Neural crest cell (in vitro differentiated cells): ENCODE data around the gene COL4A1. TPM values are rescaled to one million over a fixed set of nuclear protein-coding genes. Genes with fewer than 3 reads are reported as not detected.

Experiments
- DNase-seq: peaks from one replicate; pipeline ENCODE4 v3.0.0; 2021; ENCODE audit warnings: low read depth, mixed read lengths, low spot score
- H3K27ac Mint-ChIP-seq: one replicate; pipeline ENCODE4 v1.8.0; 2021; ENCODE audit warnings: mild to moderate bottlenecking, mixed read lengths; ENCODE audit not compliant: unreplicated experiment
- H3K27me3 Mint-ChIP-seq: 2 replicates; pipeline ENCODE4 v1.8.0; 2021; ENCODE audit warnings: low read depth, mild to moderate bottlenecking, mixed read lengths
- H3K36me3 Mint-ChIP-seq: 2 replicates; pipeline ENCODE4 v1.8.0; 2021; ENCODE audit warnings: low read depth, mild to moderate bottlenecking, mixed read lengths
- H3K4me1 Mint-ChIP-seq: 2 replicates; pipeline ENCODE4 v1.8.0; 2021; ENCODE audit warnings: mixed read lengths
- H3K4me3 Mint-ChIP-seq: one replicate; pipeline ENCODE4 v1.8.0; 2021; ENCODE audit warnings: mild to moderate bottlenecking, mixed read lengths
- H3K9me3 Mint-ChIP-seq: 2 replicates; pipeline ENCODE4 v1.8.0; 2021; ENCODE audit warnings: mixed read lengths
- total RNA-seq: library from RNA; stranded (reverse); gene quantifications from 2 replicates; pipeline ENCODE4 v1.2.1, GENCODE V29; 2021
- TF ChIP-seq, protein P1 (sequence below): fragments of 200-600 bp; sonication (generic); conservative IDR thresholded peaks from 2 replicates; pipeline ENCODE4 v1.5.0; 2021; ENCODE audit warnings: antibody characterized with exemption, mild to moderate bottlenecking

Gene COL4A1
- total RNA-seq, 1 donor from 2014 or later = 65.5 TPM

DNA sequence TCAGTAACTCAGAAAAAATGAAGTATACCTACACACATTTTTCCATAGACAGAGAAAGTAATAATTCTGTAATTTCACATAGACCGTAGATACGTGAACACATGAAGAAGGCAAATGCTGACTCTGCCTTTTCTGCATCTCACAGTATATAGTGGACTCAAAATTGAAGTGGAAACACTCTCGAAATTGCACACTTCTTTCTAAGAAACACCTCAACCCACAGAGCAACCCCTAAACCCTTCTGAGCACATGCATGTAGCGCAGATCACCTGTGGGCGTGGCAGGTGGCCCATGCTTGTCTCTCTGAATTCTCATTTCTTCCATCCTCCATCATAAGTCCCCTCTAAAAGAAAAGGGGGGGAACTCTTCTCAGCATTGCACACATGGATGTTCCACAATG, 34.7 kb downstream of the COL4A1 start:
- Mint-ChIP-seq H3K27ac (no peak overlapping the region), H3K27me3 (no peaks in the 10 kb centered on the region), H3K4me3 (no peak overlapping the region), H3K36me3 (no peaks in the 10 kb centered on the region), H3K4me1 (peaks cover 31% of the 10 kb centered on the region), H3K9me3 (no peaks in the 10 kb centered on the region)
- DNase-seq = no peak
- TF ChIP-seq, protein P1, sequence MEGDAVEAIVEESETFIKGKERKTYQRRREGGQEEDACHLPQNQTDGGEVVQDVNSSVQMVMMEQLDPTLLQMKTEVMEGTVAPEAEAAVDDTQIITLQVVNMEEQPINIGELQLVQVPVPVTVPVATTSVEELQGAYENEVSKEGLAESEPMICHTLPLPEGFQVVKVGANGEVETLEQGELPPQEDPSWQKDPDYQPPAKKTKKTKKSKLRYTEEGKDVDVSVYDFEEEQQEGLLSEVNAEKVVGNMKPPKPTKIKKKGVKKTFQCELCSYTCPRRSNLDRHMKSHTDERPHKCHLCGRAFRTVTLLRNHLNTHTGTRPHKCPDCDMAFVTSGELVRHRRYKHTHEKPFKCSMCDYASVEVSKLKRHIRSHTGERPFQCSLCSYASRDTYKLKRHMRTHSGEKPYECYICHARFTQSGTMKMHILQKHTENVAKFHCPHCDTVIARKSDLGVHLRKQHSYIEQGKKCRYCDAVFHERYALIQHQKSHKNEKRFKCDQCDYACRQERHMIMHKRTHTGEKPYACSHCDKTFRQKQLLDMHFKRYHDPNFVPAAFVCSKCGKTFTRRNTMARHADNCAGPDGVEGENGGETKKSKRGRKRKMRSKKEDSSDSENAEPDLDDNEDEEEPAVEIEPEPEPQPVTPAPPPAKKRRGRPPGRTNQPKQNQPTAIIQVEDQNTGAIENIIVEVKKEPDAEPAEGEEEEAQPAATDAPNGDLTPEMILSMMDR = no peak

DNA sequence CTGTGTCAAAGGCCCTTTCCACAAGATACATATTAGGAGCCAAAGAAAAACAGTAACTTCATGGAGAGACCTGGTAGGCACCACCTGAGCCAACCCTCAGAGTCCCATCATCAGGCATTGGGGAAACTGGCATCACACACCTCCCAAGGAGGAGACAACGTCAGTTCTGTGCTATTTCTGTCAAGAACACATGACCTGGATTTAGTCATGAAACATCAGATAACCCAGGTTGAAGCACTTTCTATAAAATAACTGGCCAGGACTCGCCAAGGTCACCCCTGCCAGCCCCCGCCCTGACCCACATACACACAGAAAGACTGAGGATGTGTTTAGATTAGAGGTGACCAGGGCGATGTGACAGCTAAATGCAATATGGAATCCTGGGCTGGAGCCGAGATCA, 35.6 kb downstream of the COL4A1 start:
- TF ChIP-seq, protein P1 = no peak
- H3K27ac Mint-ChIP-seq = no peak overlapping the region
- H3K4me1 Mint-ChIP-seq = peaks cover 40% of the 10 kb centered on the region
- no peak for DNase-seq
- H3K36me3 Mint-ChIP-seq = no peaks in the 10 kb centered on the region
- H3K9me3 Mint-ChIP-seq = no peaks in the 10 kb centered on the region
- H3K4me3 Mint-ChIP-seq = no peak overlapping the region
- no peaks in the 10 kb centered on the region for H3K27me3 Mint-ChIP-seq

DNA sequence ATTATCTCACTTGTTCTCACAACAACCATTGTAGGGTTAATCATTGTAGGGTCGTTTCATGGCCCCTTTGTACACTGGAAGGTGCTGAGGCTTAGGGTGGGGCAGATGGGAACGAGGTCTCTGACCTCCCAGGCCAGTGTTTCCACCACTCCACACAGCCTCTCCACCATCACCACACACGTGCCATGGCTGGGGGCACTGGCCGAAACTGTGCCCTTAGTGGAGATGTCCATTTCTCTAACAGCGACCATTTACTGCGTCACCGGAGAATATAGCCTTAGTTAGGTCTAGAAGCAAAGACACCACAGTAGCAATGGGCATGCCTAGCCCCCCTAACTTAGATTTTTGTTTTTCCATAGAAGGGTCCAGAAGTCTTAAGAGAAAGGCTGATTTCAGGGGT, 36.5 kb downstream of the COL4A1 start:
- Mint-ChIP-seq H3K4me3 (no peak overlapping the region), H3K27me3 (no peaks in the 10 kb centered on the region), H3K9me3 (no peaks in the 10 kb centered on the region), H3K4me1 (peaks cover 45% of the 10 kb centered on the region), H3K27ac (no peak overlapping the region), H3K36me3 (no peaks in the 10 kb centered on the region)
- no peak for DNase-seq
- TF ChIP-seq, protein P1 = no peak

DNA sequence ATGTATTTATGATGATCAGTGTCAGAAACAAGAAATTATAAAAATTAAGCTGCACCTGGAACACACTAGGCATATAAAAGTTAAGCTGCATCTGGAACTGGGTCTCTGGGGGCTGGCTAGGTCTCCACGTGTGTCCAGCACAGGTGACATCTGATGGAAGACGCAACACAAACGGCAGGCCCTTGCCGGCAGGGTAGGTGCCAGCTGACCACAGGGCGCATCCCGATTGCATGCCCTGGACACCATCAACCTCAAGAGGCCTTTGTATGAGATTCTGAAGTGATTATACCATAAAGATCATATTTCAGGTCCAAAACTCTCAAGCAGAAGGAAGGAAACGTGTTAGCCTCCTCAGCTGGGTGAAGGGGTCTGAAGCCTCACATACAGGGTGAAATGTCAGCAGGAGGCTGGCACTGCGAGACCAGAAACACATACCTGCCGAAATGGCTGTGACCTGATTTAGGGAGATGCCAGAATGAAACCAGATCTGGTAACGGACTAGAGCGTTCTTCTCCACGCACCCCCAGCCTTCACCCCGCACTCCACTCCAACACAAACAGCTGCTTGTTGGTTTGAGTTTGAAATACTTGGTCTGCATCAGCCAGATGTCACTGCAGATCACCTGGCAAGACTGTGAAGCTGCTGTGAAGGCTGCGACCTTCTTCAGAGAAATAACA, 37.3 kb downstream of the COL4A1 start:
- DNase-seq = no peak
- Mint-ChIP-seq H3K9me3 (no peaks in the 10 kb centered on the region), H3K36me3 (no peaks in the 10 kb centered on the region), H3K4me3 (no peak overlapping the region), H3K27me3 (no peaks in the 10 kb centered on the region), H3K4me1 (peaks cover 48% of the 10 kb centered on the region), H3K27ac (no peak overlapping the region)
- TF ChIP-seq, protein P1 = no peak

DNA sequence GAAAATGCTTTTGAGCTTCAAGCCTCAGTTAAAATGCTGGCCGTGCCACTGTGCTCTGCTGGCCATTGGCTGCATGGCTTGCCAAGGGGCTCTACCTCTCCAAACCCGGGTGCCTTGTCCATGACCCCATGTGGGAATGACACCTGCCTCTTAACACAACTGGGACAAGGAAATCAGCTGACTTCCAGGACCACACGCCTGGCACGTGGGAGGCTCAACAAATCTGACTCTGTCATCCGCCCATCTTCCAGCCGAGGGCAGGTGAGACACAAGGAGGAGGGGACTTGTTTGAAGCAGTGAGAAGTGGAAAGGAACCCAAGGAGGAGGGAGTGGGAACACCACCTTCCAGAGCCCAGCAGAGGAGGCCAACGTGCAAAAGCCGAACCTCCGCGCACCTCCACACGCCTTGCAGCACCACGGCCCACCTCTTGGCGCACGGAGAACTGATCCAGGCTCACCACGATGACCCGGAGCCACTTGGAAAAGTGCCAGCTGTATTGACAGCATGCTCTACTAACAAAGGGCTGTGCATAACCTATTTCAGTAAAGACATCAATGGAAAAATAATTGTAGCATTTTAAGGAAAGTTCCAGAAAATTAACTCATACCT, 38.3 kb downstream of the COL4A1 start:
- DNase-seq = no peak
- H3K4me1 Mint-ChIP-seq = peaks cover 48% of the 10 kb centered on the region

More for the DNA sequence above, 38.3 kb downstream of the COL4A1 start:
- no peak overlapping the region for H3K4me3 Mint-ChIP-seq
- H3K36me3 Mint-ChIP-seq = no peaks in the 10 kb centered on the region
- H3K9me3 Mint-ChIP-seq = no peaks in the 10 kb centered on the region
- TF ChIP-seq, protein P1 = no peak
- no peak overlapping the region for H3K27ac Mint-ChIP-seq
- H3K27me3 Mint-ChIP-seq = no peaks in the 10 kb centered on the region
